Psoas muscle (tissue), 8 donors: ENCODE data around the gene COL5A1. TPM values are rescaled to one million over a fixed set of nuclear protein-coding genes. Genes with fewer than 3 reads are reported as not detected.

Experiments used
- ATAC-seq, 4 donors: fragments of 200-7000 bp; cut with Tn5 transposase; one replicate each; pipeline ENCODE4 v1.9.1; 2020; ENCODE audit warnings: moderate library complexity in 3 of 4, mild to moderate bottlenecking in 2 of 4
- DNase-seq, 2 donors: peaks; one replicate each; pipeline ENCODE4 v3.0.0-alpha.2; 2020
- H3K27ac ChIP-seq: fragments of 200-600 bp; one replicate; pipeline ENCODE4 v1.8.0; 2022
- H3K27me3 ChIP-seq, 3 donors: fragments of 200-600 bp in 1 of 3; one replicate each; pipeline versions ENCODE4 v1.6.1 to v1.8.0; 2013 to 2022; ENCODE audit warnings: low read length in 2 of 3, mild to moderate bottlenecking in 2 of 3, moderate library complexity in 1 of 3; ENCODE audit not compliant: insufficient read depth in 3 of 3
- H3K36me3 ChIP-seq, 2 donors: fragments of 200-600 bp in 1 of 2; one replicate each; pipeline versions ENCODE4 v1.6.1 to v1.8.0; 2013 to 2022; ENCODE audit warnings: low read depth in 1 of 2, mild to moderate bottlenecking in 1 of 2, moderate library complexity in 1 of 2; ENCODE audit not compliant: insufficient read depth in 1 of 2
- H3K4me1 ChIP-seq: fragments of 200-600 bp; one replicate; pipeline ENCODE4 v1.8.0; 2022
- H3K4me3 ChIP-seq: fragments of 200-600 bp; one replicate; pipeline ENCODE4 v1.8.0; 2022; ENCODE audit warnings: mild to moderate bottlenecking
- H3K9me3 ChIP-seq: fragments of 200-600 bp; one replicate; pipeline ENCODE4 v1.8.0; 2022
- WGBS, 3 donors: extraction: QIAGEN DNeasy Blood & Tissue Kit; methylation state at CpG; one replicate each; pipeline versions ENCODE4 v1.1.6 to v1.1.7; 2013; 5-methylcytosine and 5-hydroxymethylcytosine counted together
- intact Hi-C, 2 donors: fragments of 100-400 bp; cut with DNase I; formaldehyde crosslinking; loops; one replicate each; pipeline versions ENCODE4 v1.11.0 to v1.14.2; 2022
- polyA plus RNA-seq, 3 donors: library from polyadenylated mRNA; stranded (reverse); fragments of 200-250 nt; gene quantifications; one replicate each; pipeline ENCODE4 v1.2.3, GENCODE V29; 2013
- total RNA-seq, 4 donors: library from RNA; stranded (reverse); fragmentation: NEBNext Ultra II Directional in 2 of 4; extraction: Animal tissue kit (Norgen Biotek cat#: 25700) in 2 of 4; gene quantifications; one replicate each; pipeline versions ENCODE4 v1.2.1 to v1.2.4, GENCODE V29; 2021 to 2023
- TF ChIP-seq, protein P1 (sequence below): fragments of 200-600 bp; IDR thresholded peaks from one replicate; pipeline ENCODE4 v1.8.0; 2022; ENCODE audit warnings: antibody characterized with exemption
- donor health status: healthy with polysubstance abuse.
- donor health status: DM: no; HTN: no; CAD: no; lungs with moderate emphysema.
- donor health status: Bipolar disorder and iron deficiency.
- donor health status: healthy.
- donor health status: DM: yes; HTN: yes; CAD: no.
- donor health status: DM: no; HTN: no; CAD: no.
- donor health status: DM: no; HTN: no; CAD: no.
- donor health status: DM: yes; HTN: yes; CAD: no.

COL5A1 gene
- total and polyA plus RNA-seq, 7 donors, result 1.7 to 11.3 (median 3.4) TPM

DNA sequence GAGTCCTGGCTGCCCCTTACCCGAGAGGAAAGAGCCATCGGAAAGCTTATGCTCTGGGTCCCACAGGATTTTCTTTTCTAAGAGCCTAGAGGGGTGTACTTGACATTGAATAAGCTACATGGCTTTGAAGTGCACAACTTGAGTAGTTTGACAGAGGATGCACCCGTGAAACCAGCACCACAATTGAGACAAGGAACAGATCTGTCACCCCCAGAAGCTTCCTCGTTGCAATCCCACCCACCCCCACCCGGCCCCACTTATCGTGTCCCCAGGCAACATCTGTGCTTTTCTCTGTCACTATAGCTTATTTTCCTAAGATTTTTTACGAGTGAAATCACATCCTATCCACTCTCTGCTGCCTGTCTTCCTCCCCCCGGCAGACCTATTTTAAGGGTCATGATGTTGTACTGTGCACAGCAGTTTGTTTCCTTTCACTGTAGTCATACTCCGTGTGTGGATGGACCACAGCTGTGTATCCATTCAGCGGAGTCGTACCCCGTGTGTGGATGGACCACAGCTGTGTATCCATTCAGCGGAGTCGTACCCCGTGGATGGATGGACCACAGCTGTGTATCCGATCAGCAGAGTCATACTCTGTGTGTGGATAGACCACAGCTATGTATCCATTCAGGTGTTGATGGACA is 230.2 kb downstream of the COL5A1 start:
- H3K27me3 ChIP-seq, result peaks cover 0 to 21% (median 2%) of the 10 kb centered on the region in 3 donors
- ATAC-seq, result no peak
- 16 to 23% (median 17%) methylated on average over 16 of the region's 16 CpGs for WGBS, 3 donors
- no peak overlapping the region for H3K4me3 ChIP-seq
- DNase-seq, result no peak
- H3K9me3 ChIP-seq, result no peaks in the 10 kb centered on the region
- no peaks in the 10 kb centered on the region for H3K4me1 ChIP-seq
- no peak overlapping the region for H3K27ac ChIP-seq
- TF ChIP-seq, protein P1, sequence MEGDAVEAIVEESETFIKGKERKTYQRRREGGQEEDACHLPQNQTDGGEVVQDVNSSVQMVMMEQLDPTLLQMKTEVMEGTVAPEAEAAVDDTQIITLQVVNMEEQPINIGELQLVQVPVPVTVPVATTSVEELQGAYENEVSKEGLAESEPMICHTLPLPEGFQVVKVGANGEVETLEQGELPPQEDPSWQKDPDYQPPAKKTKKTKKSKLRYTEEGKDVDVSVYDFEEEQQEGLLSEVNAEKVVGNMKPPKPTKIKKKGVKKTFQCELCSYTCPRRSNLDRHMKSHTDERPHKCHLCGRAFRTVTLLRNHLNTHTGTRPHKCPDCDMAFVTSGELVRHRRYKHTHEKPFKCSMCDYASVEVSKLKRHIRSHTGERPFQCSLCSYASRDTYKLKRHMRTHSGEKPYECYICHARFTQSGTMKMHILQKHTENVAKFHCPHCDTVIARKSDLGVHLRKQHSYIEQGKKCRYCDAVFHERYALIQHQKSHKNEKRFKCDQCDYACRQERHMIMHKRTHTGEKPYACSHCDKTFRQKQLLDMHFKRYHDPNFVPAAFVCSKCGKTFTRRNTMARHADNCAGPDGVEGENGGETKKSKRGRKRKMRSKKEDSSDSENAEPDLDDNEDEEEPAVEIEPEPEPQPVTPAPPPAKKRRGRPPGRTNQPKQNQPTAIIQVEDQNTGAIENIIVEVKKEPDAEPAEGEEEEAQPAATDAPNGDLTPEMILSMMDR, result no peak
- H3K36me3 ChIP-seq, result no peaks in the 10 kb centered on the region
- intact Hi-C loops, result no loop called here

DNA sequence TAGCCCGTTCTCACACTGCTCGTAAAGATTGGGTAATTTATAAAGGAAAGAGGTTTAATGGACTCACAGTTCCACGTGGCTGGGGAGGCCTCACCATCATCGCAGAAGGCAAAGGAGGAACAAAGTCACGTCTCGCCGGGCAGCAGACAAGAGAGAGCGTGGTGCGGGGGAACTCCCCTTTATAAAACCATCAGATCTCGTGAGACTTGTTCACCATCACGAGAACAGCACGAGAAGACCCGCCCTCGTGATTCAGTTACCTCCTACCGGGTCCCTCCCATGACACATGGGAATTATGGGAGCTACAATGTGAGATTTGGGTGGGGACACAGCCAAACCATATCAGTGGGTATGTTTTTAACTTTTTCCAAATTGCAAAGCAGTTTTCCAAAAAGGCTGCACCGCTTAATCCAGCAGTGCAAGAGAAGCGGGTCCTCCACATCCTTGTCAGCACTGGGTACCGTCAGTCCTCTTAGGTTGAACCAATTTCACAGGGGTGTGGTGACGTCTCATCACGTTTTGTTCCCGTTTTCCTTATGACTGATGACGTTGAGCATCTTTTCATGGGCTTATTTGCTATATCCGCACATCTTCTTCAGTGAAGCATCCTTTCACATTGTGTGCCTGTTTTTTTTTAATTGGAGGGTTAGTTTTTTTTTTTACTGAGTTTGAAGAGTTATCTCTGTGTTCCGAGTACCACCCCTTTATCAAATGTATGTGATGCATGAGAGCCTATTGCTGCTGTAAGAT is 231.1 kb downstream of the COL5A1 start:
- Histone ChIP-seq H3K36me3 (no peaks in the 10 kb centered on the region), H3K4me1 (no peaks in the 10 kb centered on the region), H3K9me3 (no peaks in the 10 kb centered on the region), H3K4me3 (no peak overlapping the region), H3K27me3 (peaks cover 0 to 21% (median 2%) of the 10 kb centered on the region in 3 donors), H3K27ac (no peak overlapping the region)
- no peak for DNase-seq
- no peak for ATAC-seq
- intact Hi-C loops, result no loop called here
- WGBS, 3 donors, result 77 to 83% (median 81%) methylated on average over 24 of the region's 24 CpGs
- TF ChIP-seq, protein P1, result no peak

DNA sequence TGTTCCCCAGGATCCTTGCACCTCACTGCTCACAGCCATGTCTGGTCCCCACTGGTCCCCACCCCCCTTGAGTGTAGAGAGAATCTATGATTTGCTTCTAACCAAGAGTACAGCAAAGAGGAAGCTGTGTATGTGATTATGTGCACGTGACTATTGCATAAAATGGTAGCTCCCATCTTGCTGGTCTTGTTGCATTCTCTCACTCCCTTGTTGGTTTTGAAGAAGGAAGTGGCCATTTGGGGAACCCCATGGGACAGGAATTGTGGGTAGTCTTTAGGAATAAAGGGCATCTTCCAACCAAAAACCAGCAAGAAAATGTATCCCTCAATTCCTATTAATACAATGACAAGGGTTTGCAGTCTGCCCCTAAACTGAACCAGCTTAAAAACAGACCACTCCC is 233.8 kb downstream of the COL5A1 start:
- intact Hi-C loops, result no loop called here
- peaks cover 0 to 20% (median 2%) of the 10 kb centered on the region in 3 donors for H3K27me3 ChIP-seq
- H3K36me3 ChIP-seq, result no peaks in the 10 kb centered on the region
- H3K4me1 ChIP-seq, result no peaks in the 10 kb centered on the region
- H3K27ac ChIP-seq, result no peak overlapping the region
- H3K4me3 ChIP-seq, result no peak overlapping the region
- TF ChIP-seq, protein P1, result no peak
- WGBS, 3 donors, result 65 to 86% (median 70%) methylated on average over 1 of the region's 1 CpG
- no peaks in the 10 kb centered on the region for H3K9me3 ChIP-seq
- DNase-seq (no peak), ATAC-seq (no peak)

DNA sequence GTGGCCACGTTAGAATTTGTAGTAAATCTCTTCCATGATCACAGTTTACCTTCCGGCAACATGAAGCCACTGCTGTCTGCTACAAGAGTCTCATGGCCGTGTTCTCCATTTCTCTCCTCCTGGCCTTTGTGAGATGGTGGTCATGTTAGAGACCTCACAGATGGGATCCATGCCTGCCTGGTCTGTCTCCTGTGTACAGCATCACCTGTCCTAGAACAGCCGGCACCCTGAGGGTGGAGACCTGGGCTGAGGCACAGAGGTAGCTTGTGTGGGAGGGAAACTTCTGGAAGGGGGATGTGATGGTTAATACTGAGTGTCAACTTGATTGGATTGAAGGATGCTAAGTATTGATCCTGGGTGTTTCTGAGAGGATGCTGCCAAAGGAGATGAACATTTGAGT is 235.9 kb downstream of the COL5A1 start:
- ATAC-seq, result no peak
- H3K27me3 ChIP-seq, result peaks cover 0 to 19% (median 5%) of the 10 kb centered on the region in 3 donors
- no peak for DNase-seq
- no peaks in the 10 kb centered on the region for H3K4me1 ChIP-seq
- intact Hi-C loops, result no loop called here
- H3K27ac ChIP-seq, result no peak overlapping the region
- H3K4me3 ChIP-seq, result no peak overlapping the region
- 79 to 93% (median 89%) methylated on average over 4 of the region's 4 CpGs for WGBS, 3 donors
- no peaks in the 10 kb centered on the region for H3K9me3 ChIP-seq
- TF ChIP-seq, protein P1, result no peak
- H3K36me3 ChIP-seq, result no peaks in the 10 kb centered on the region
